DMS79 treated with DMSO at 0.1 percent for 48 hours (cell line): ENCODE data around the gene PLD4.

ENCODE experiments used
- DNase-seq: peaks from one replicate; lab custom pipeline; 2025; lab: John Stamatoyannopoulos, UW

PLD4 gene

GRCh38 chr14:104954746-104955395 lies 30.2 kb downstream of the PLD4 start:
- DNase-seq = no peak

GRCh38 chr14:104955396-104955770 lies 30.7 kb downstream of the PLD4 start:
- no peak for DNase-seq

GRCh38 chr14:104956290-104956890 lies 31.7 kb downstream of the PLD4 start:
- DNase-seq = no peak

- DNase-seq = no peak
These were observed 32.8 kb downstream of the PLD4 start for GRCh38 chr14:104957146-104958113.

- no peak for DNase-seq
These were observed 39.9 kb downstream of the PLD4 start for GRCh38 chr14:104964546-104964945.

GRCh38 chr14:104965561-104966231 lies 41.0 kb downstream of the PLD4 start:
- no peak for DNase-seq

GRCh38 chr14:104966261-104966865 lies 41.7 kb downstream of the PLD4 start:
- DNase-seq = no peak

- no peak for DNase-seq
These were observed 42.3 kb downstream of the PLD4 start for GRCh38 chr14:104966981-104967385.

- peak; percentile 76 for DNase-seq
These were observed 42.9 kb downstream of the PLD4 start for GRCh38 chr14:104967386-104968152.

GRCh38 chr14:104968153-104968527 lies 43.5 kb downstream of the PLD4 start:
- peak; percentile 76 for DNase-seq

GRCh38 chr14:104968541-104969401 lies 44.1 kb downstream of the PLD4 start:
- peak; percentile 77 for DNase-seq

- no peak for DNase-seq
These were observed 45.1 kb downstream of the PLD4 start for GRCh38 chr14:104969741-104970230.

- no peak for DNase-seq
These were observed 45.8 kb downstream of the PLD4 start for GRCh38 chr14:104970231-104971068.

GRCh38 chr14:104971447-104972240 lies 47.0 kb downstream of the PLD4 start:
- no peak for DNase-seq

GRCh38 chr14:104972301-104973134 lies 47.8 kb downstream of the PLD4 start:
- peak; percentile 91 for DNase-seq

- DNase-seq = peak; percentile 76
These were observed 48.4 kb downstream of the PLD4 start for GRCh38 chr14:104973135-104973384.

- peak; percentile 86 for DNase-seq
These were observed 48.9 kb downstream of the PLD4 start for GRCh38 chr14:104973385-104974145.
